ENCODE data around the gene IFNAR1.

GRCh38 chr21:33374450-33375096 is 49.8 kb downstream of the IFNAR1 start:
- no peak for TF ChIP-seq SP4 (IDR thresholded peaks at IDR 0.05; ENCODE audit: low read length)
- peak; percentile 35 to 70 (median 58) for TF ChIP-seq CTCF (IDR thresholded peaks at IDR 0.05; ENCODE audit: control extremely low read depth in 1 of 3, insufficient read depth in 1 of 3, low read depth in 1 of 3, low read length in 3 of 3)
- TF ChIP-seq SP2 (IDR thresholded peaks at IDR 0.05; ENCODE audit: low read length), result no peak
- no peak for TF ChIP-seq SIN3A (conservative IDR thresholded peaks at IDR 0.05 in 1 of 2, IDR thresholded peaks at IDR 0.05 in 1 of 2; ENCODE audit: low read depth in 1 of 2, low read length in 2 of 2)
- no peak for TF ChIP-seq EZH2 (IDR thresholded peaks at IDR 0.05; ENCODE audit: low read depth, low read length, severe bottlenecking)
- TF ChIP-seq JUN (IDR thresholded peaks at IDR 0.05; ENCODE audit: low read depth, low read length), result no peak
